ENCODE data around the gene MMAA.
A peak's percentile ranks its signal among the peaks of the same experiment; 100 is the strongest.
"Not testable (repeated sequence)": the region's sequence is repeated elsewhere in the genome, so short reads cannot be mapped to it uniquely, and the experiment has no call there.

The MMAA gene

GRCh38 chr4:145613566-145614232, 5.5 kb upstream of the MMAA start:
- Histone ChIP-seq H3K27me3 (ENCODE audit: insufficient read depth, low read length) (no peaks in the 10 kb centered on the region), H3K4me1 (ENCODE audit: insufficient read depth, low read length) (peaks cover 6% of the 10 kb centered on the region; the same call in 1 of the 2 replicates), H3K27ac (ENCODE audit: low read length) (no peak overlapping the region), H3K9ac (ENCODE audit: low read depth, low read length) (no peak overlapping the region), H3K9me3 (ENCODE audit: insufficient read depth, low read depth, low read length) (no peaks in the 10 kb centered on the region), H3K36me3 (ENCODE audit: insufficient read depth, low read depth, low read length) (no peaks in the 10 kb centered on the region), H3K4me3 (ENCODE audit: low read length) (no peak overlapping the region)

GRCh38 chr4:145614233-145614610, 5.0 kb upstream of the MMAA start:
- Histone ChIP-seq H3K9me3 (ENCODE audit: insufficient read depth, low read depth, low read length) (no peaks in the 10 kb centered on the region), H3K36me3 (ENCODE audit: insufficient read depth, low read depth, low read length) (no peaks in the 10 kb centered on the region), H3K4me3 (ENCODE audit: low read length) (no peak overlapping the region), H3K27ac (ENCODE audit: low read length) (no peak overlapping the region), H3K27me3 (ENCODE audit: insufficient read depth, low read length) (no peaks in the 10 kb centered on the region), H3K4me1 (ENCODE audit: insufficient read depth, low read length) (peaks cover 6% of the 10 kb centered on the region; the same call in 1 of the 2 replicates), H3K9ac (ENCODE audit: low read depth, low read length) (no peak overlapping the region)

- no peaks in the 10 kb centered on the region for H3K36me3 ChIP-seq (ENCODE audit: insufficient read depth, low read depth, low read length)
- H3K4me3 ChIP-seq (ENCODE audit: low read length) = peak overlapping the region; percentile 87
- no peaks in the 10 kb centered on the region for H3K27me3 ChIP-seq (ENCODE audit: insufficient read depth, low read length)
- peaks cover 9% of the 10 kb centered on the region; the same call in 1 of the 2 replicates for H3K4me1 ChIP-seq (ENCODE audit: insufficient read depth, low read length)
- peaks cover 7% of the 10 kb centered on the region for H3K9me3 ChIP-seq (ENCODE audit: insufficient read depth, low read depth, low read length)
- peak overlapping the region; percentile 95 for H3K9ac ChIP-seq (ENCODE audit: low read depth, low read length)
- peak overlapping the region; percentile 42 for H3K27ac ChIP-seq (ENCODE audit: low read length)
Observed at GRCh38 chr4:145618210-145618931, 814 bp upstream of the MMAA start.

- Histone ChIP-seq H3K36me3 (ENCODE audit: insufficient read depth, low read depth, low read length) (no peaks in the 10 kb centered on the region), H3K9ac (ENCODE audit: low read depth, low read length) (peak overlapping the region; percentile 95; the same call in 1 of the 2 replicates), H3K27me3 (ENCODE audit: insufficient read depth, low read length) (no peaks in the 10 kb centered on the region), H3K4me3 (ENCODE audit: low read length) (peak overlapping the region; percentile 87), H3K9me3 (ENCODE audit: insufficient read depth, low read depth, low read length) (peaks cover 7% of the 10 kb centered on the region), H3K4me1 (ENCODE audit: insufficient read depth, low read length) (peaks cover 9% of the 10 kb centered on the region; the same call in 1 of the 2 replicates), H3K27ac (ENCODE audit: low read length) (no peak overlapping the region)
Observed at GRCh38 chr4:145619639-145619996, 433 bp downstream of the MMAA start.

- not testable (repeated sequence) for H3K9me3 ChIP-seq (ENCODE audit: insufficient read depth, low read depth, low read length); H3K36me3 ChIP-seq (ENCODE audit: insufficient read depth, low read depth, low read length); H3K4me3 ChIP-seq (ENCODE audit: low read length)
Observed at GRCh38 chr4:145622067-145622466, 2.9 kb downstream of the MMAA start.

GRCh38 chr4:145623831-145624230, 4.6 kb downstream of the MMAA start:
- Histone ChIP-seq H3K36me3 (ENCODE audit: insufficient read depth, low read depth, low read length) (no peaks in the 10 kb centered on the region), H3K9ac (ENCODE audit: low read depth, low read length) (no peak overlapping the region), H3K27ac (ENCODE audit: low read length) (no peak overlapping the region), H3K4me1 (ENCODE audit: insufficient read depth, low read length) (peaks cover 3% of the 10 kb centered on the region; the same call in 1 of the 2 replicates), H3K4me3 (ENCODE audit: low read length) (no peak overlapping the region), H3K9me3 (ENCODE audit: insufficient read depth, low read depth, low read length) (peaks cover 7% of the 10 kb centered on the region), H3K27me3 (ENCODE audit: insufficient read depth, low read length) (no peaks in the 10 kb centered on the region)

More at GRCh38 chr4:145622067-145622466, 2.9 kb downstream of the MMAA start:
- H3K27ac ChIP-seq (ENCODE audit: low read length); H3K4me1 ChIP-seq (ENCODE audit: insufficient read depth, low read length); H3K27me3 ChIP-seq (ENCODE audit: insufficient read depth, low read length); H3K9ac ChIP-seq (ENCODE audit: low read depth, low read length): not testable (repeated sequence)

- Histone ChIP-seq H3K4me1 (ENCODE audit: insufficient read depth, low read length) (no peaks in the 10 kb centered on the region), H3K27me3 (ENCODE audit: insufficient read depth, low read length) (no peaks in the 10 kb centered on the region), H3K9ac (ENCODE audit: low read depth, low read length) (no peak overlapping the region), H3K36me3 (ENCODE audit: insufficient read depth, low read depth, low read length) (no peaks in the 10 kb centered on the region), H3K27ac (ENCODE audit: low read length) (no peak overlapping the region), H3K9me3 (ENCODE audit: insufficient read depth, low read depth, low read length) (peaks cover 7% of the 10 kb centered on the region), H3K4me3 (ENCODE audit: low read length) (no peak overlapping the region)
Observed at GRCh38 chr4:145625677-145626622, 6.8 kb downstream of the MMAA start.

GRCh38 chr4:145626623-145626982, 7.4 kb downstream of the MMAA start:
- H3K27me3 ChIP-seq (ENCODE audit: insufficient read depth, low read length) = no peaks in the 10 kb centered on the region
- H3K9me3 ChIP-seq (ENCODE audit: insufficient read depth, low read depth, low read length) = peaks cover 7% of the 10 kb centered on the region
- H3K27ac ChIP-seq (ENCODE audit: low read length) = no peak overlapping the region
- H3K36me3 ChIP-seq (ENCODE audit: insufficient read depth, low read depth, low read length) = no peaks in the 10 kb centered on the region
- no peak overlapping the region for H3K9ac ChIP-seq (ENCODE audit: low read depth, low read length)
- no peaks in the 10 kb centered on the region for H3K4me1 ChIP-seq (ENCODE audit: insufficient read depth, low read length)
- H3K4me3 ChIP-seq (ENCODE audit: low read length) = no peak overlapping the region

GRCh38 chr4:145635117-145635516, 15.9 kb downstream of the MMAA start:
- H3K36me3 ChIP-seq (ENCODE audit: insufficient read depth, low read depth, low read length) = no peaks in the 10 kb centered on the region
- no peak overlapping the region for H3K9ac ChIP-seq (ENCODE audit: low read depth, low read length)
- H3K27me3 ChIP-seq (ENCODE audit: insufficient read depth, low read length) = no peaks in the 10 kb centered on the region
- no peak overlapping the region for H3K27ac ChIP-seq (ENCODE audit: low read length)
- H3K4me1 ChIP-seq (ENCODE audit: insufficient read depth, low read length) = peaks cover 4% of the 10 kb centered on the region; the same call in 1 of the 2 replicates
- no peak overlapping the region for H3K4me3 ChIP-seq (ENCODE audit: low read length)
- no peaks in the 10 kb centered on the region for H3K9me3 ChIP-seq (ENCODE audit: insufficient read depth, low read depth, low read length)

GRCh38 chr4:145635630-145636029, 16.4 kb downstream of the MMAA start:
- no peak overlapping the region for H3K9ac ChIP-seq (ENCODE audit: low read depth, low read length)
- peaks cover 4% of the 10 kb centered on the region; the same call in 1 of the 2 replicates for H3K4me1 ChIP-seq (ENCODE audit: insufficient read depth, low read length)
- H3K27ac ChIP-seq (ENCODE audit: low read length) = no peak overlapping the region
- no peak overlapping the region for H3K4me3 ChIP-seq (ENCODE audit: low read length)
- H3K9me3 ChIP-seq (ENCODE audit: insufficient read depth, low read depth, low read length) = no peaks in the 10 kb centered on the region
- no peaks in the 10 kb centered on the region for H3K36me3 ChIP-seq (ENCODE audit: insufficient read depth, low read depth, low read length)
- H3K27me3 ChIP-seq (ENCODE audit: insufficient read depth, low read length) = no peaks in the 10 kb centered on the region

GRCh38 chr4:145639186-145639698, 20.1 kb downstream of the MMAA start:
- no peaks in the 10 kb centered on the region for H3K9me3 ChIP-seq (ENCODE audit: insufficient read depth, low read depth, low read length)
- no peak overlapping the region for H3K4me3 ChIP-seq (ENCODE audit: low read length)
- no peaks in the 10 kb centered on the region for H3K36me3 ChIP-seq (ENCODE audit: insufficient read depth, low read depth, low read length)
- H3K27ac ChIP-seq (ENCODE audit: low read length) = no peak overlapping the region
- peaks cover 4% of the 10 kb centered on the region; the same call in 1 of the 2 replicates for H3K4me1 ChIP-seq (ENCODE audit: insufficient read depth, low read length)
- no peaks in the 10 kb centered on the region for H3K27me3 ChIP-seq (ENCODE audit: insufficient read depth, low read length)
- H3K9ac ChIP-seq (ENCODE audit: low read depth, low read length) = no peak overlapping the region
